ENCODE measurements around the gene MTHFSD.

MTHFSD gene

DNA sequence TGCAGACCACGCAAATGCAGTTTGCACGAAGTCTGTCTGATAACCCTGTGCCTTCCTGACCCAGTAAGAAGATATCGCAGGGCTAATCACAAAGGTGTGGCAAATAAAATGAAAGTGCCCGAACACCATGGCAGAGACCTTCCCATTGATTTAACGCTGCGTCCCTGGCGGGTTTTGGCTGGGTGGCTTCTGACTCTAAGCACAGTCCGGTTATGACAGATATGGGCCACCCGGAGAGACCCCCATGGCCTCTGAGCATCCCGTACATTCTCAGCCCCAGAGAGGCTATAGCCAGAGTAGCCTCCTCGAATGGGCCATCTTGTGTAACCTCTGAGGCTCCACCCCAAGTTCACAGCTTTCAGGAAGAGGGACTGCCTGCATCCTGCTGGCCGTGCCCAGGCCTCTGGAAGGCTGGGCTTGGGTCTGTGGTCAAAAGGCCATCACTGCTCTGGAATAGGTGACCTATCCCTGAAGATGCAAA, 17.0 kb upstream of the MTHFSD start:
- no peak overlapping the region for H3K27ac ChIP-seq
- no peak for TF ChIP-seq ZFX (IDR thresholded peaks at IDR 0.05; ENCODE audit: borderline replicate concordance)
- TF ChIP-seq, protein P1, sequence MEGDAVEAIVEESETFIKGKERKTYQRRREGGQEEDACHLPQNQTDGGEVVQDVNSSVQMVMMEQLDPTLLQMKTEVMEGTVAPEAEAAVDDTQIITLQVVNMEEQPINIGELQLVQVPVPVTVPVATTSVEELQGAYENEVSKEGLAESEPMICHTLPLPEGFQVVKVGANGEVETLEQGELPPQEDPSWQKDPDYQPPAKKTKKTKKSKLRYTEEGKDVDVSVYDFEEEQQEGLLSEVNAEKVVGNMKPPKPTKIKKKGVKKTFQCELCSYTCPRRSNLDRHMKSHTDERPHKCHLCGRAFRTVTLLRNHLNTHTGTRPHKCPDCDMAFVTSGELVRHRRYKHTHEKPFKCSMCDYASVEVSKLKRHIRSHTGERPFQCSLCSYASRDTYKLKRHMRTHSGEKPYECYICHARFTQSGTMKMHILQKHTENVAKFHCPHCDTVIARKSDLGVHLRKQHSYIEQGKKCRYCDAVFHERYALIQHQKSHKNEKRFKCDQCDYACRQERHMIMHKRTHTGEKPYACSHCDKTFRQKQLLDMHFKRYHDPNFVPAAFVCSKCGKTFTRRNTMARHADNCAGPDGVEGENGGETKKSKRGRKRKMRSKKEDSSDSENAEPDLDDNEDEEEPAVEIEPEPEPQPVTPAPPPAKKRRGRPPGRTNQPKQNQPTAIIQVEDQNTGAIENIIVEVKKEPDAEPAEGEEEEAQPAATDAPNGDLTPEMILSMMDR (IDR thresholded peaks at IDR 0.05), result no peak

DNA sequence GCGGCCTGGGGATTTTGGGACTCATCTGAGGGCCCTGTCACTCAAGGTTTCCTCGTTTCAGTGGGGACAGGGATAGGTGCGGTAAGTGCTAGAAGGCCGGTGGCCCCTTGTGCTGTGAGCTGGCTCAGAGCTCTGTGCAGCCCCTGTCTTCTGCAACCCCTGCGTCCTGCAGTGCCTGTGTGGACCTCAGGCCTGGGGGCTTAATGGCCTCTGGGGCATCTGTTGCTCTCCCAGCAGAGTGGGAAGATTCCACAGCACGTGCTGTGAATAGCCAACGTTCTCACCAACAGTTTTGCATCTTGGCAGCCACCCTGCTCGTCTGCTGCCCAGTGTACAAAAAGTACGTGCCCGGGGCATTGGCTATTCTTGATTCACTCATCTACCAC, 16.5 kb upstream of the MTHFSD start:
- H3K27ac ChIP-seq, result no peak overlapping the region
- no peak for TF ChIP-seq ZFX (IDR thresholded peaks at IDR 0.05; ENCODE audit: borderline replicate concordance)
- TF ChIP-seq, protein P1 (IDR thresholded peaks at IDR 0.05), result no peak

DNA sequence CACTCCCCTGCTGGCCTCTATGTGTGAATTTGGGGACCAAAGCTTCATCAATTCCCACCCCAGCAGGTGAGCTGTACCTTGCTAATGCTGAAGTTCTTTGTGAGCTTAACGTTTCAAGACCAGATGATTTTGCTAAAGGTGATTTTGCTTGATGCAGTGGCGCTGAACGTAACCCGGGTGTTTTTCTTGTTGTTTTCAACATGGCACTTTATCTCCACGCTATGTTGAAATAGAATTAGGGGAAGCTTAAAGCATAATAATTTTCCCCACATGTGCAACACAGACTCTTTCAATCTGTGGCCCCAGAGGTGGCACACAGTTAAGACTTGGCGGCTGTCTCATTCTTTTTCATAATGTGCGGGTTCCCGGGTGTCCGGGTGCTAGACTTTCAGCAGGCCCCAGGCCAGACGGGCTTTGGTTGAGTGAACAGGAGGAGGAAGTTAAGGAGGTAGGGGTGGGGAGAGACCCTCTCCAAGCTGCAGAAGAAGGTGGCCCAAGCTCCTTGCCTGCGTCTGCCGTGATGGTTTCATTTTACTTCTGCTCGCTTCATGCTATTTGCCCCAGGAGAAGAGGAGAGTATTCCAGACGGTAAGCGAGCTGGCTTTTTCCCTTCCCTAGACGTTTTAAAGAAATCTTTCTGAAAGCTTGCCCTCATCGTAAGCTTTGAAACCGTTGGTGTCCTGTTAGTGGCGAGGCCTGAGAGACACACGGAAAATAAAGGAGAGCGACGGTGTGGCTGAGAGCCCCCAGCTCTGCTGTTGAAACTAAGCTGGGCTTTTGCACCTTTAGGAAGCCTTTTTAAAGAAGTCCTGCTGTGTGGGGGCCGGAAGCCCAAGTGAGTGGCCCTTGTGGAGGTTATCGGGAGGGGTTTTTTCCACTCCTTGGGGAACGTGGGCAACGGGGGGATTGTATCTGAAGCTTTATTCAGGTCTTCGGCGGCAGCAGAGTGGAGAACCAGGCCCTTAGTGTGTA, 15.8 kb upstream of the MTHFSD start:
- TF ChIP-seq ZFX (IDR thresholded peaks at IDR 0.05; ENCODE audit: borderline replicate concordance), result no peak
- TF ChIP-seq, protein P1 (IDR thresholded peaks at IDR 0.05), result no peak
- no peak overlapping the region for H3K27ac ChIP-seq

DNA sequence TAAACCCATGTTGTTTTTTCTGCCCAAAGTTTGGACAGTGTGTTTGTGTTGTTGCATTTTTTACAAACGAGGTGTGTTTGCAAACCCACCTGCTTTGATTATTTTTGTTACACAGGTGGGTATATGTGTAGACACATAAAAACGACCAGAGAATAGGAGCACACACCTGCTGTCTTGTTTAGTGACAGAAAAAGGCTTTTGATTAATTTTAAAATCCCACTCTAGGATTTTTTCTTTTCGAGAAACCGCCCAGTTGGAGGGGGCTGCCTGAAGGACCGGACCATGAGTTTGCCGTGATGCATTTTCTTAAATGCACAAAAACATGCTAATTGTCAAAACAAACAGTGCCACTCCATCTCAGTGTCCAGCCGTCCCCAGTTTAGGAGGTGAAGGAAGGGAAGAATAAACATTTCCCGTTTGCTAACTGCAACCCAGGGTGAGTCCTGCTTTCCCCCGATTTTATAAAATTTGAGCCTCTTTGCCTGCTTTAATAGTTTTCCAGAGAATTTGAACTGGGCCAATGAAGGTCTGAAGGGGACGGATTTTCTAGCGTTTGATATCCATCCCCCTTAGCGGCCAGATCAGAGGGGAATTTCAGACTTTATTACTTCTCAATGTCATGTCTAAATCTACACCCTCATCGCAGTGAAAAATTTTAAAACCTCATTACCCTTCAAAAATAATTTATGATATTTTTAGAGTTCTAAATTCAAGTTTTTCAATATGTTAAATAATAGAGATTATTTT, 14.8 kb upstream of the MTHFSD start:
- H3K27ac ChIP-seq, result no peak overlapping the region
- TF ChIP-seq, protein P1 (IDR thresholded peaks at IDR 0.05), result no peak
- no peak for TF ChIP-seq ZFX (IDR thresholded peaks at IDR 0.05; ENCODE audit: borderline replicate concordance)

DNA sequence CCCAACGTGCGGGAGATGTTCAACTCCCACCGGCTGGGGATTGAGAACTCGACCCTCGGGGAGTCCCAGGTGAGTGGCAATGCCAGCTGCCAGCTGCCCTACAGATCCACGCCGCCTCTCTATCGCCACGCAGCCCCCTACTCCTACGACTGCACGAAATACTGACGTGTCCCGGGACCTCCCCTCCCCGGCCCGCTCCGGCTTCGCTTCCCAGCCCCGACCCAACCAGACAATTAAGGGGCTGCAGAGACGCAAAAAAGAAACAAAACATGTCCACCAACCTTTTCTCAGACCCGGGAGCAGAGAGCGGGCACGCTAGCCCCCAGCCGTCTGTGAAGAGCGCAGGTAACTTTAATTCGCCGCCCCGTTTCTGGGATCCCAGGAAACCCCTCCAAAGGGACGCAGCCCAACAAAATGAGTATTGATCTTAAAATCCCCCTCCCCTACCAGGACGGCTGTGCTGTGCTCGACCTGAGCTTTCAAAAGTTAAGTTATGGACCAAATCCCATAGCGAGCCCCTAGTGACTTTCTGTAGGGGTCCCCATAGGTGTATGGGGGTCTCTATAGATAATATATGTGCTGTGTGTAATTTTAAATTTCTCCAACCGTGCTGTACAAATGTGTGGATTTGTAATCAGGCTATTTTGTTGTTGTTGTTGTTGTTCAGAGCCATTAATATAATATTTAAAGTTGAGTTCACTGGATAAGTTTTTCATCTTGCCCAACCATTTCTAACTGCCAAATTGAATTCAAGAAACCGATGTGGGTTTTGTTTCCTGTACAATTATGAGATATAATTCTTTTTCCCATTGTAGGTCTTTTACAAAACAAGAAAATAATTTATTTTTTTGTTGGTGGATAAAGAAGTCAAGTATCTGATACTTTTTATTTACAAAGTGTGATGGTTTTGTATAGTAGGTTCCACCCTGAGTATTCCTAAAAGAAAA, 13.9 kb upstream of the MTHFSD start:
- no peak overlapping the region for H3K27ac ChIP-seq

More for the DNA sequence above, 13.9 kb upstream of the MTHFSD start:
- TF ChIP-seq ZFX (IDR thresholded peaks at IDR 0.05; ENCODE audit: borderline replicate concordance), result no peak
- TF ChIP-seq, protein P1 (IDR thresholded peaks at IDR 0.05), result no peak

Data from 22Rv1 (cell line).